Sigmoid colon (tissue), 3 donors: ENCODE measurements around the gene CCDC78.

Source experiments
- CTCF ChIP-seq, 4 experiments: fragments of 450-650 bp in 3 of 4; fragments of 200-600 bp in 1 of 4; IDR thresholded peaks; one replicate each; pipeline ENCODE4 v1.5.1; 2016 to 2019; ENCODE audit warnings: antibody characterized with exemption in 4 of 4, mild to moderate bottlenecking in 3 of 4, moderate library complexity in 2 of 4
- POLR2A ChIP-seq, 2 donors: fragments of 450-650 bp; IDR thresholded peaks; one replicate each; pipeline ENCODE4 v1.6.1; 2016; ENCODE audit warnings: antibody characterized with exemption in 2 of 2, mild to moderate bottlenecking in 2 of 2, moderate library complexity in 2 of 2

GRCh38 chr16:694187-694862, 31.9 kb downstream of the CCDC78 start:
- TF ChIP-seq CTCF (IDR thresholded peaks at IDR 0.05) (no peak), POLR2A (IDR thresholded peaks at IDR 0.05) (no peak)
